GM23248 (cell line): ENCODE results near the gene ZNF831. TPM values are rescaled to one million over a fixed set of nuclear protein-coding genes. Genes with fewer than 3 reads are reported as not detected.

Experiments
- DNase-seq: peaks from one replicate; pipeline ENCODE4 v3.0.0-alpha.2; 2015
- H2AFZ ChIP-seq: fragments of 200-600 bp; sonication (generic); 2 replicates; pipeline ENCODE4 v1.6.1; 2016; ENCODE audit warnings: antibody characterized with exemption
- H3F3A ChIP-seq: fragments of 200-600 bp; sonication (generic); 2 replicates; pipeline ENCODE4 v1.6.1; 2016; ENCODE audit warnings: mild to moderate bottlenecking, antibody characterized with exemption, mixed run types; ENCODE audit not compliant: insufficient read depth
- H3K27ac ChIP-seq: fragments of 200-600 bp; sonication (generic); 2 replicates; pipeline ENCODE4 v1.5.1; 2016; ENCODE audit warnings: mild to moderate bottlenecking
- H3K27me3 ChIP-seq: fragments of 200-600 bp; sonication (generic); replicated peaks from 2 replicates; pipeline ENCODE4 v1.6.1; 2016; ENCODE audit warnings: mild to moderate bottlenecking; ENCODE audit not compliant: insufficient read depth
- H3K36me3 ChIP-seq: fragments of 200-600 bp; sonication (generic); 2 replicates; pipeline ENCODE4 v1.6.1; 2016; ENCODE audit warnings: low read depth, mild to moderate bottlenecking
- H3K4me1 ChIP-seq: fragments of 200-600 bp; sonication (generic); 2 replicates; pipeline ENCODE4 v1.6.1; 2016; ENCODE audit warnings: mild to moderate bottlenecking; ENCODE audit not compliant: insufficient read depth
- H3K4me2 ChIP-seq: fragments of 200-600 bp; sonication (generic); one replicate; pipeline ENCODE4 v1.6.1; 2016; ENCODE audit warnings: mild to moderate bottlenecking; ENCODE audit not compliant: unreplicated experiment
- H3K4me3 ChIP-seq: fragments of 200-600 bp; sonication (generic); 2 replicates; pipeline ENCODE4 v1.5.1; 2016; ENCODE audit warnings: mild to moderate bottlenecking
- H3K79me2 ChIP-seq: fragments of 200-600 bp; sonication (generic); 2 replicates; pipeline ENCODE4 v1.6.1; 2016; ENCODE audit warnings: mild to moderate bottlenecking; ENCODE audit not compliant: insufficient read depth
- H3K9ac ChIP-seq: fragments of 200-600 bp; sonication (generic); 2 replicates; pipeline ENCODE4 v1.6.1; 2016; ENCODE audit warnings: mild to moderate bottlenecking
- H3K9me2 ChIP-seq: fragments of 200-600 bp; sonication (generic); 2 replicates; pipeline ENCODE4 v1.6.1; 2016; ENCODE audit warnings: mixed run types, mild to moderate bottlenecking, moderate library complexity; ENCODE audit not compliant: insufficient read depth
- H3K9me3 ChIP-seq: fragments of 200-600 bp; sonication (generic); one replicate; pipeline ENCODE4 v1.6.1; 2017; ENCODE audit warnings: low read depth
- H4K20me1 ChIP-seq: fragments of 200-600 bp; sonication (generic); 2 replicates; pipeline ENCODE4 v1.6.0; 2016; ENCODE audit not compliant: insufficient read depth
- EZH2 ChIP-seq: fragments of 200-600 bp; sonication (generic); IDR thresholded peaks from 2 replicates; pipeline ENCODE4 v1.6.1; 2018; ENCODE audit warnings: antibody characterized with exemption, mild to moderate bottlenecking; ENCODE audit not compliant: insufficient read depth, poor library complexity, severe bottlenecking
- EZH2phosphoT487 ChIP-seq: fragments of 200-600 bp; sonication (generic); IDR thresholded peaks from 2 replicates; pipeline ENCODE4 v1.6.1; 2018; ENCODE audit warnings: antibody characterized with exemption, moderate library complexity, mild to moderate bottlenecking, low read depth; ENCODE audit not compliant: insufficient read depth
- WGBS, 2 experiments: methylation state at CpG; one replicate each; pipeline ENCODE4 v1.1.6; 2015 to 2017; ENCODE audit warnings: low lambda C conversion rate in 2 of 2, low coverage in 1 of 2; ENCODE audit errors: missing lambda C conversion rate in 2 of 2; 5-methylcytosine and 5-hydroxymethylcytosine counted together
- in situ Hi-C: fragments of 300-500 bp; cut with MboI; formaldehyde crosslinking; loops from 2 replicates; pipeline ENCODE4 v1.15.0; 2020
- polyA plus RNA-seq: library from polyadenylated mRNA; unstranded; fragments of >200 nt; fragmentation: Nextera tagmentation; extraction: Ambion mirVana; gene quantifications from 2 replicates; pipeline ENCODE4 v1.2.1, GENCODE V29; 2016
- total RNA-seq: library from RNA; depleted of rRNA; stranded (reverse); fragments of >200 nt; shearing (Covaris generic); gene quantifications from 2 replicates; pipeline ENCODE4 v1.2.3, GENCODE V29; 2014

Gene ZNF831
- total and polyA plus RNA-seq, 2 experiments from 2014 or later = not detected

- TF ChIP-seq EZH2phosphoT487 (no peak), EZH2 (no peak)
- Histone ChIP-seq H2AFZ (no peak overlapping the region), H3K9me3 (no peaks in the 10 kb centered on the region), H3F3A (no peaks in the 10 kb centered on the region), H3K9ac (no peak overlapping the region), H3K79me2 (no peaks in the 10 kb centered on the region), H3K4me1 (no peaks in the 10 kb centered on the region), H4K20me1 (no peaks in the 10 kb centered on the region), H3K9me2 (no peaks in the 10 kb centered on the region), H3K27me3 (peaks cover 7% of the 10 kb centered on the region; the same call in 1 of the 2 replicates), H3K4me3 (no peak overlapping the region), H3K27ac (no peak overlapping the region), H3K36me3 (no peaks in the 10 kb centered on the region), H3K4me2 (no peak overlapping the region)
- peak; percentile 2 for DNase-seq
- in situ Hi-C loops = loop anchor here (10.0 kb wide), 1 partner anchor 340 kb away; no protein-coding TSS in a partner anchor
- 41 to 42% methylated on average over 11 of the region's 11 CpGs for WGBS, 2 experiments
Measured at GRCh38 chr20:59214606-59215547, 51.3 kb downstream of the ZNF831 start.

DNA sequence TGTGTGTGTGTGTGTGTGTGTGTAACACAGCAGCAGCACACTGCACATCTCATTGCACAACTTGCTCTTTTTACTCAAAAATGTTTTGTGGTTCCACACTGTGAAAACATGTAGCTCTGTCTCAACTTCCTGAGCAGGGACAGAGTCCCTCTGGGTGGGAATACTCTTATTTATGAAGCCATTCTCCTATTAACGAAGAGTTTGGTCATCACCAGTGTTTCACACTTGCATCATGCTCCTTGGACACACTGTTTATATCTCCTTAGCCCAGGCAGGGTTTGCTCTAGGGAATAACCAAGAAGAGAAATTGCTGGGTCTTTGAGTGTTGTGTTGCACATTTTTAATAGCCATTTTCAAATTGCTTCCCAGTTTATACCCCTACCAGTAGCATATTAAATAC is 53.6 kb downstream of the ZNF831 start:
- H3K4me3 ChIP-seq = no peak overlapping the region
- H3K27ac ChIP-seq = no peak overlapping the region
- H3F3A ChIP-seq = no peaks in the 10 kb centered on the region
- no peaks in the 10 kb centered on the region for H3K9me2 ChIP-seq
- 0 to 7% methylated on average over 1 of the region's 1 CpG for WGBS, 2 experiments
- H3K27me3 ChIP-seq = peaks cover 25% of the 10 kb centered on the region
- no peak for DNase-seq
- H2AFZ ChIP-seq = no peak overlapping the region
- no peaks in the 10 kb centered on the region for H4K20me1 ChIP-seq
- in situ Hi-C loops = loop anchor here (10.0 kb wide), 1 partner anchor 342 kb away; no protein-coding TSS in a partner anchor
- TF ChIP-seq EZH2 = no peak
- no peak overlapping the region for H3K9ac ChIP-seq
- H3K36me3 ChIP-seq = no peaks in the 10 kb centered on the region
- no peaks in the 10 kb centered on the region for H3K79me2 ChIP-seq
- H3K9me3 ChIP-seq = no peaks in the 10 kb centered on the region
- peaks cover 5% of the 10 kb centered on the region for H3K4me1 ChIP-seq
- no peak overlapping the region for H3K4me2 ChIP-seq

DNA sequence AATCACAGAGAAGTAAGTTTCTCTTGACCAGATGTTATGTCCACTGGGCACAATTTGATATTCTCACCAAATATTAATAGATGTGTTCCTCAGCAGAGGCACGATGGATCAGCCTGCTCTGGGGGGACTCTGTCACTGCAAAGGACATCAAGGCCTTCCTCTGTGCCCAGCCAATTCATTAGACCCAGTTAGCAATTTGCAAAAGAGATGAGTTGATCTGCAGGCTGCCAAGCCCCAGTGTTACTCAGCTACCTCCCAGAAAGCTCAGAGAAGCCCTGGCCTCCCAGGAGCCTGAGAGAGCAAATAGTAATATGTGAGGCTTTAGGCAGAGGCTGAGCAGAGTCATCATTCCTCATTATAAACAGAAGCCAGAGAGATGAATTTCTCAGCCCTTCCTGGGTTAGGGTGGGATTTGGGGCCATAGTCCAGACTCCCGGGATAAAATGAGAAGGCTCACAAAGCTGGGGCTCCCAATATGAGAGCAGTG is 54.2 kb downstream of the ZNF831 start:
- 26 to 32% methylated on average over 2 of the region's 2 CpGs for WGBS, 2 experiments
- no peak overlapping the region for H3K27ac ChIP-seq
- TF ChIP-seq EZH2 (no peak), EZH2phosphoT487 (no peak)
- H3K4me2 ChIP-seq = no peak overlapping the region
- H2AFZ ChIP-seq = no peak overlapping the region
- in situ Hi-C loops = loop anchor here (10.0 kb wide), 1 partner anchor 343 kb away; no protein-coding TSS in a partner anchor
- H4K20me1 ChIP-seq = no peaks in the 10 kb centered on the region
- no peaks in the 10 kb centered on the region for H3K9me2 ChIP-seq
- no peaks in the 10 kb centered on the region for H3F3A ChIP-seq
- DNase-seq = peak; percentile 23
- H3K27me3 ChIP-seq = peaks cover 28% of the 10 kb centered on the region
- H3K4me1 ChIP-seq = peaks cover 5% of the 10 kb centered on the region
- no peak overlapping the region for H3K4me3 ChIP-seq
- no peak overlapping the region for H3K9ac ChIP-seq
- H3K79me2 ChIP-seq = no peaks in the 10 kb centered on the region
- no peaks in the 10 kb centered on the region for H3K36me3 ChIP-seq
- H3K9me3 ChIP-seq = no peaks in the 10 kb centered on the region

GRCh38 chr20:59219211-59219610 is 55.6 kb downstream of the ZNF831 start:
- in situ Hi-C loops = loop anchor here (10.0 kb wide), 1 partner anchor 344 kb away; no protein-coding TSS in a partner anchor
- 77 to 80% methylated on average over 8 of the region's 8 CpGs for WGBS, 2 experiments
- H3K9ac ChIP-seq = no peak overlapping the region

More at GRCh38 chr20:59219211-59219610, 55.6 kb downstream of the ZNF831 start:
- H3K36me3 ChIP-seq = no peaks in the 10 kb centered on the region
- no peaks in the 10 kb centered on the region for H3F3A ChIP-seq
- H3K4me2 ChIP-seq = no peak overlapping the region
- no peak overlapping the region for H3K27ac ChIP-seq
- no peaks in the 10 kb centered on the region for H3K9me2 ChIP-seq
- no peaks in the 10 kb centered on the region for H4K20me1 ChIP-seq
- H3K9me3 ChIP-seq = no peaks in the 10 kb centered on the region
- H3K79me2 ChIP-seq = no peaks in the 10 kb centered on the region
- H3K4me3 ChIP-seq = no peak overlapping the region
- TF ChIP-seq EZH2 (no peak), EZH2phosphoT487 (no peak)
- no peak for DNase-seq
- H3K27me3 ChIP-seq = peaks cover 41% of the 10 kb centered on the region
- no peak overlapping the region for H2AFZ ChIP-seq
- H3K4me1 ChIP-seq = peaks cover 5% of the 10 kb centered on the region
